HepG2 (cell line): ENCODE data around the gene TUBB3. TPM values are rescaled to one million over a fixed set of nuclear protein-coding genes. Genes with fewer than 3 reads are reported as not detected.

Experiments
- ATAC-seq: fragments of 200-7000 bp; cut with Tn5 transposase; 3 replicates; pipeline ENCODE4 v1.9.1; 2020; ENCODE audit warnings: mild to moderate bottlenecking, moderate library complexity
- BruUV-seq: library from RNA; stranded (reverse); fragments of 400-500 nt; replicated peaks from 2 replicates; lab custom pipeline; 2021; lab: Mats Ljungman, UMichigan
- CTCF ChIA-PET: fragments of 300-600 bp; formaldehyde crosslinking; extraction: SDS; loops from one replicate; lab custom pipeline; 2021; ENCODE audit warnings: low total read pairs, inconsistent platforms, low intra/inter-chr PET ratio; lab: Yijun Ruan, JAX
- POLR2A ChIA-PET: fragments of 350-600 bp; sonication (Branson Sonifier 250); formaldehyde crosslinking; loops from one replicate; lab custom pipeline; 2020; ENCODE audit warnings: antibody characterized with exemption, inconsistent platforms; lab: Yijun Ruan, JAX
- DNase-seq: peaks from one replicate; pipeline ENCODE4 v3.0.0-alpha.2; 2015; ENCODE audit warnings: low spot score
- FAIRE-seq: peaks from 3 replicates; lab custom pipeline; 2011; peaks lifted over from hg19 to GRCh38; lab: Jason Lieb, UNC
- H2AFZ ChIP-seq: one replicate; pipeline ENCODE4 v1.6.1; 2011; ENCODE audit warnings: low read length, inconsistent platforms
- H3K27ac ChIP-seq: fragments of 300-600 bp; 3 replicates; pipeline ENCODE4 v1.8.0; 2011; ENCODE audit warnings: mixed run types, mild to moderate bottlenecking, mixed read lengths, low read length, inconsistent platforms; ENCODE audit not compliant: insufficient read depth; ENCODE audit errors: extremely low read length
- H3K27me3 ChIP-seq, 2 experiments: fragments of 200-600 bp in 1 of 2; 2 replicates in 1 of 2; 3 replicates in 1 of 2; pipeline versions ENCODE4 v1.6.0 to v1.8.0; 2011; ENCODE audit warnings: low read length in 2 of 2, mild to moderate bottlenecking in 2 of 2, moderate library complexity in 2 of 2, inconsistent platforms in 1 of 2; ENCODE audit not compliant: insufficient read depth in 2 of 2, control insufficient read depth in 1 of 2
- H3K36me3 ChIP-seq, 2 experiments: fragments of 200-600 bp in 1 of 2; replicated peaks in 1 of 2; 2 replicates in 1 of 2; 3 replicates in 1 of 2; pipeline versions ENCODE4 v1.5.1 to v1.8.0; 2011; ENCODE audit warnings: low read length in 2 of 2, inconsistent platforms in 1 of 2; ENCODE audit not compliant: insufficient read depth in 2 of 2, control insufficient read depth in 1 of 2
- H3K4me1 ChIP-seq: 2 replicates; pipeline ENCODE4 v1.5.1; 2012; ENCODE audit warnings: low read length, inconsistent platforms; ENCODE audit not compliant: insufficient read depth
- H3K4me2 ChIP-seq: 2 replicates; pipeline ENCODE4 v1.6.0; 2011; ENCODE audit warnings: low read depth, low read length, inconsistent platforms
- H3K4me3 ChIP-seq, 3 experiments: fragments of 200-600 bp in 1 of 3; sonication (generic), shearing (Covaris generic) in 1 of 3; replicated peaks in 1 of 3; 2 replicates each; pipeline ENCODE4 v1.5.1; 2011 to 2016; ENCODE audit warnings: low read length in 3 of 3, inconsistent platforms in 2 of 3, low read depth in 2 of 3, mild to moderate bottlenecking in 2 of 3, control low read depth in 1 of 3, mixed read lengths in 1 of 3; ENCODE audit not compliant: insufficient read depth in 1 of 3
- H3K79me2 ChIP-seq: one replicate; pipeline ENCODE4 v1.6.1; 2011; ENCODE audit warnings: low read length, inconsistent platforms; ENCODE audit not compliant: insufficient read depth
- H3K9ac ChIP-seq: 2 replicates; pipeline ENCODE4 v1.6.0; 2011; ENCODE audit warnings: mild to moderate bottlenecking, low read depth, low read length, inconsistent platforms; ENCODE audit not compliant: insufficient read depth
- H3K9me3 ChIP-seq: 2 replicates; pipeline ENCODE4 v1.5.1; 2012; ENCODE audit warnings: mild to moderate bottlenecking, low read length
- H4K20me1 ChIP-seq: 2 replicates; pipeline ENCODE4 v1.6.0; 2011; ENCODE audit warnings: inconsistent platforms, mild to moderate bottlenecking, low read length, moderate library complexity; ENCODE audit not compliant: insufficient read depth
- DMTF1 ChIP-seq: sonication (generic); formaldehyde crosslinking; IDR thresholded peaks from 2 replicates; pipeline ENCODE4 v1.4.0; 2020; ENCODE audit warnings: mild to moderate bottlenecking, missing genetic modification reagents
- FOXA1 ChIP-seq, 2 experiments: fragments of 450-650 bp in 1 of 2; sonication (generic) in 1 of 2; formaldehyde crosslinking in 1 of 2; IDR thresholded peaks; 2 replicates each; pipeline versions ENCODE4 v1.4.0 to v1.6.1; 2016 to 2020; ENCODE audit warnings: missing genetic modification reagents in 1 of 2
- SYNCRIP ChIP-seq: fragments of 200-400 bp; formaldehyde crosslinking; IDR thresholded peaks from 2 replicates; pipeline ENCODE4 v1.6.1; 2018; ENCODE audit warnings: mild to moderate bottlenecking, low read depth, low read length; ENCODE audit not compliant: insufficient read depth
- U2AF2 ChIP-seq: fragments of 200-400 bp; formaldehyde crosslinking; IDR thresholded peaks from 2 replicates; pipeline ENCODE4 v1.6.1; 2017; ENCODE audit warnings: low read depth, mild to moderate bottlenecking, low read length
- ZEB1 ChIP-seq: IDR thresholded peaks from 2 replicates; pipeline ENCODE4 v1.6.1; 2012; ENCODE audit warnings: mild to moderate bottlenecking, low read depth, inconsistent platforms; ENCODE audit not compliant: insufficient replicate concordance
- ZNF143 ChIP-seq: sonication (generic); formaldehyde crosslinking; IDR thresholded peaks from 2 replicates; pipeline ENCODE4 v1.4.0; 2020; ENCODE audit warnings: missing genetic modification reagents
- ZNF253 ChIP-seq: sonication (generic); formaldehyde crosslinking; IDR thresholded peaks from 2 replicates; pipeline ENCODE4 v1.8.0; 2022; ENCODE audit warnings: mild to moderate bottlenecking, missing genetic modification reagents, borderline replicate concordance
- ZNF382 ChIP-seq: sonication (generic); formaldehyde crosslinking; IDR thresholded peaks from 2 replicates; pipeline ENCODE4 v1.5.0; 2020; ENCODE audit warnings: missing genetic modification reagents, mild to moderate bottlenecking, borderline replicate concordance
- ZNF678 ChIP-seq: sonication (generic); formaldehyde crosslinking; IDR thresholded peaks from 2 replicates; pipeline ENCODE4 v1.4.0; 2020; ENCODE audit warnings: mild to moderate bottlenecking, missing genetic modification reagents
- ZNF773 ChIP-seq: sonication (generic); formaldehyde crosslinking; IDR thresholded peaks from 2 replicates; pipeline ENCODE4 v1.4.0; 2020; ENCODE audit warnings: missing genetic modification reagents, borderline replicate concordance
- WGBS: methylation state at CpG from one replicate; pipeline ENCODE4 v1.1.6; 2017; ENCODE audit warnings: low lambda C conversion rate; 5-methylcytosine and 5-hydroxymethylcytosine counted together
- in situ Hi-C: cut with HindIII; loops from 2 replicates; pipeline ENCODE4 v1.10.0; 2017; ENCODE audit warnings: low pct_unique_long_range_greater_than_20kb; ENCODE audit not compliant: extremely low pct_ligation_motif_present
- intact Hi-C: fragments of 100-400 bp; cut with micrococcal nuclease; formaldehyde crosslinking; loops from one replicate; pipeline ENCODE4 v1.10.0; 2022; ENCODE audit not compliant: unreplicated experiment
- polyA plus RNA-seq, 8 experiments: library from polyadenylated mRNA; depleted of rRNA in 3 of 8; stranded (reverse) in 7 of 8; unstranded in 1 of 8; fragments of >200 nt; fragmentation: Illumina TruSeq in 4 of 8; extraction: Trizol in 4 of 8; gene quantifications; 2 replicates each; pipeline versions ENCODE4 v1.2.1 to v1.2.3, GENCODE V29; 2011 to 2016; ENCODE audit warnings: low read depth in 4 of 8, missing spikeins in 1 of 8, mixed read lengths in 1 of 8; ENCODE audit not compliant: insufficient read depth in 1 of 8
- total RNA-seq, 5 experiments: library from RNA; depleted of rRNA; stranded (reverse); fragments of >200 nt; fragmentation: Illumina TruSeq; extraction: Trizol; gene quantifications; 2 replicates each; pipeline ENCODE4 v1.2.3, GENCODE V29; 2016; ENCODE audit warnings: low read depth in 1 of 5

The TUBB3 gene
- total and polyA plus RNA-seq, 2 of the 13 experiments (the other 11 are each of a cell fraction or from before 2014, with no cell fraction given) = 110 to 185 TPM

GRCh38 chr16:89958596-89958995, 35.5 kb downstream of the TUBB3 start (continued):
- TF ChIP-seq ZNF382 = no peak
- TF ChIP-seq FOXA1 (IDR thresholded peaks at IDR 0.05) = no peak
- TF ChIP-seq FOXA1 (CRISPR knock-in tag; IDR thresholded peaks at IDR 0.05) = no peak
- TF ChIP-seq ZEB1 = no peak
- TF ChIP-seq ZNF253 (CRISPR knock-in tag) = no peak
- peak; percentile 78 for TF ChIP-seq ZNF143 (CRISPR knock-in tag)

GRCh38 chr16:89960966-89961365, 37.8 kb downstream of the TUBB3 start:
- no peak overlapping the region for H3K4me2 ChIP-seq
- H3K4me3 ChIP-seq = no peak overlapping the region
- no peak overlapping the region for H2AFZ ChIP-seq
- FAIRE-seq (no peak), ATAC-seq (no peak)
- H4K20me1 ChIP-seq = no peaks in the 10 kb centered on the region
- H3K27me3 ChIP-seq = no peaks in the 10 kb centered on the region
- no peak for TF ChIP-seq U2AF2
- TF ChIP-seq DMTF1 = no peak
- no peak for TF ChIP-seq SYNCRIP
- TF ChIP-seq ZNF678 = no peak
- TF ChIP-seq ZNF773 (CRISPR knock-in tag) = no peak
- TF ChIP-seq, all 625 proteins: peak for 0
- DNase-seq = no peak
- intact Hi-C loops = no loop called here
- no peaks in the 10 kb centered on the region for H3K9me3 ChIP-seq
- no peaks in the 10 kb centered on the region for H3K79me2 ChIP-seq
- BruUV-seq = no TSS peak
- H3K4me1 ChIP-seq = no peaks in the 10 kb centered on the region
- H3K9ac ChIP-seq = no peak overlapping the region
- CTCF ChIA-PET = no interaction called here
- H3K27ac ChIP-seq = no peak overlapping the region
- POLR2A ChIA-PET = no interaction called here
- WGBS = 94% methylated on average over 12 of the region's 13 CpGs
- H3K36me3 ChIP-seq = peaks cover 28 to 41% of the 10 kb centered on the region in 2 experiments
- in situ Hi-C loops = no loop called here
